Erythroblast (primary cell): ENCODE measurements around the gene BICRA.

ENCODE experiments used
- GATA1 ChIP-seq: IDR thresholded peaks from 2 replicates; pipeline ENCODE4 v1.6.1; 2011; ENCODE audit warnings: low read depth, mild to moderate bottlenecking, control low read depth, low read length, moderate library complexity
- POLR2A ChIP-seq: IDR thresholded peaks from 2 replicates; pipeline ENCODE4 v1.6.1; 2011; ENCODE audit warnings: mild to moderate bottlenecking, low read length

DNA sequence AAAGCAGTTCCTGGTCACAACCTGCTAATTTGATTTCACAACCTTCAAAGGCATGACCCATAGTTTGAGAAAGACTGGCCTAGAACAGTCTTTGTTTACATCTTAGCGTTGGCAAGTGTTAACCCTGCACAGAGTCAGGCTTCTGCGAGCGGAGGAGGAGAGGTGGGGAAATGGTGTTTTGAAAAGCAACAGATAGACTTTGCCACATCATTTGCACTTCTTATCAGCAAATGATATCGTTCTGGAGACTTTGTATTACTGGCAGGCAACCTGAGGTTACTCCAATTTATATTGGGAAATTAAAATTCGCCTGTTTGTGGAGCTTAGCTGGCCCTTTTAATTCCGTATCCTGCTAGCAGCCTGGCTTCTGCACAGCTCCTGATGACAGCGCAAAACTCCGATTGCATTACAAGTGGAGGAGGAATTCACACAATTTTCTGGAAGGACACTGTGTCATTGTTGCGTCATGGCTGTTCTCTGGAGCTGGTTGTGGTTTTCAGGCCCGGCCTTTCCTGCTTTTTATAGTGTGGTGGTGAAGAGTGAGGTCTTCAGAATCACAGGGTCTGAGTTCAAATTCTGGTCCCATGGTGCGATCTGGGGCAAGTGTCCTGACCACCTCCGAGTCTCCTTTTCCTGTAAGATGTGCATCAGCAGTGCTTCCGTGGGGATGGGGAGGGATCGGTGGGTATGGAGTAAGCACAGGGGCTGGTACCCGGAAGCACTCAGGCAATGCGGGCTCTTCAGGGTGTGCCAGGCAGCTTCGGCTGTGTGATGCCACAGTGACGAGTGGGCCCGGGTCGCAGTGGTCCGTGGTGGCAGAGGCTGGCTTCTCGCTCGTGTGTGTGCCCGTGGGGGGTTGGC is 55.2 kb downstream of the BICRA start:
- TF ChIP-seq POLR2A = no peak
- no peak for TF ChIP-seq GATA1
